Subcutaneous adipose tissue (tissue), 4 donors: Measurements from ENCODE around the gene RPS10. TPM values are rescaled to one million over a fixed set of nuclear protein-coding genes. Genes with fewer than 3 reads are reported as not detected.

ENCODE experiments used
- CTCF ChIP-seq: fragments of 450-650 bp; IDR thresholded peaks from one replicate; pipeline ENCODE4 v1.5.1; 2016; ENCODE audit warnings: low read depth, mild to moderate bottlenecking, control low read depth, antibody characterized with exemption, moderate library complexity
- total RNA-seq, 4 donors: library from RNA; depleted of rRNA; stranded (reverse); fragments of >200 nt; gene quantifications; one replicate each; pipeline ENCODE4 v1.1.0, GENCODE V29; 2016

Gene RPS10
- total RNA-seq, 4 donors from 2014 or later: 1,387 to 2,386 (median 2,131) TPM

- no peak for TF ChIP-seq CTCF
These were observed 47.4 kb downstream of the RPS10 start for GRCh38 chr6:34378470-34378869.

GRCh38 chr6:34377984-34378383 is 47.9 kb downstream of the RPS10 start:
- TF ChIP-seq CTCF: no peak

GRCh38 chr6:34375833-34376232 is 50.0 kb downstream of the RPS10 start:
- TF ChIP-seq CTCF: no peak

- no peak for TF ChIP-seq CTCF
These were observed 51.4 kb downstream of the RPS10 start for GRCh38 chr6:34374508-34374907.

- no peak for TF ChIP-seq CTCF
These were observed 51.8 kb downstream of the RPS10 start for GRCh38 chr6:34374069-34374468.

GRCh38 chr6:34373511-34373910 is 52.4 kb downstream of the RPS10 start:
- no peak for TF ChIP-seq CTCF

- TF ChIP-seq CTCF: no peak
These were observed 55.5 kb downstream of the RPS10 start for GRCh38 chr6:34370361-34370760.
